GM19240 (cell line): ENCODE results near the gene CLUH.

ENCODE experiments used
- DNase-seq: peaks from one replicate; pipeline ENCODE4 v3.0.0; 2011; ENCODE audit warnings: low spot score; ENCODE audit not compliant: insufficient read length

CLUH gene

GRCh38 chr17:2711608-2712299 is at the start of gene CLUH:
Gene CLUH (minus strand): TSS chr17:2711764. CDS start chr17:2711661, 103 bp downstream.
- DNase-seq = peak; percentile 98

- DNase-seq = no peak
Measured at GRCh38 chr17:2758870-2759269, 47.3 kb upstream of the CLUH start.

- no peak for DNase-seq
Measured at GRCh38 chr17:2755891-2756724, 44.5 kb upstream of the CLUH start.

GRCh38 chr17:2751491-2751890 is 39.9 kb upstream of the CLUH start:
- no peak for DNase-seq

- no peak for DNase-seq
Measured at GRCh38 chr17:2750721-2751120, 39.2 kb upstream of the CLUH start.

- DNase-seq = peak; percentile 78
Measured at GRCh38 chr17:2749784-2750181, 38.2 kb upstream of the CLUH start.

- no peak for DNase-seq
Measured at GRCh38 chr17:2749058-2749783, 37.7 kb upstream of the CLUH start, which contains the start of gene CCDC92B. Gene CCDC92B (minus strand): TSS chr17:2749652. CDS start chr17:2735145, 14,507 bp downstream.

- DNase-seq = no peak
Measured at GRCh38 chr17:2745317-2746037, 33.9 kb upstream of the CLUH start.

GRCh38 chr17:2737693-2738092 is 26.1 kb upstream of the CLUH start:
- DNase-seq = no peak

- DNase-seq = no peak
Measured at GRCh38 chr17:2736956-2737355, 25.4 kb upstream of the CLUH start.

GRCh38 chr17:2735896-2736295 is 24.3 kb upstream of the CLUH start:
- DNase-seq = no peak

- no peak for DNase-seq
Measured at GRCh38 chr17:2734939-2735338, 23.4 kb upstream of the CLUH start.

GRCh38 chr17:2731807-2732206 is 20.2 kb upstream of the CLUH start:
- DNase-seq = no peak

- DNase-seq = no peak
Measured at GRCh38 chr17:2730764-2731353, 19.3 kb upstream of the CLUH start.

GRCh38 chr17:2724784-2725164 is 13.2 kb upstream of the CLUH start:
- DNase-seq = no peak

GRCh38 chr17:2723997-2724783 is 12.6 kb upstream of the CLUH start:
- no peak for DNase-seq

- no peak for DNase-seq
Measured at GRCh38 chr17:2723505-2723996, 12.0 kb upstream of the CLUH start.

GRCh38 chr17:2722611-2723010 is 11.0 kb upstream of the CLUH start:
- DNase-seq = no peak

- no peak for DNase-seq
Measured at GRCh38 chr17:2721603-2722002, 10.0 kb upstream of the CLUH start.

GRCh38 chr17:2719861-2720260 is 8.3 kb upstream of the CLUH start:
- DNase-seq = no peak
